Endometrium (tissue), 2 donors: Measurements from ENCODE around the gene BTNL3.
"Not testable (repeated sequence)": the region's sequence is repeated elsewhere in the genome, so short reads cannot be mapped to it uniquely, and the experiment has no call there.

Source experiments
- FAIRE-seq: peaks from 2 replicates; lab custom pipeline; 2012; peaks lifted over from hg19 to GRCh38; lab: Jason Lieb, UNC
- donor health status: control.
- donor health status: control.

BTNL3 gene

GRCh38 chr5:181024245-181025064 lies 35.8 kb downstream of the BTNL3 start:
- no peak for FAIRE-seq

- no peak for FAIRE-seq
These were observed 38.9 kb downstream of the BTNL3 start for GRCh38 chr5:181027452-181028031.

- FAIRE-seq: no peak
These were observed 39.6 kb downstream of the BTNL3 start for GRCh38 chr5:181028032-181028819.

GRCh38 chr5:181031716-181032115 lies 43.1 kb downstream of the BTNL3 start:
- no peak for FAIRE-seq

GRCh38 chr5:181035991-181036815 lies 47.6 kb downstream of the BTNL3 start:
- FAIRE-seq: no peak

- no peak for FAIRE-seq
These were observed 48.2 kb downstream of the BTNL3 start for GRCh38 chr5:181036816-181037364.

- FAIRE-seq: no peak
These were observed 48.8 kb downstream of the BTNL3 start for GRCh38 chr5:181037365-181037861.

GRCh38 chr5:181039471-181039870 lies 50.8 kb downstream of the BTNL3 start:
- no peak for FAIRE-seq

- no peak for FAIRE-seq
These were observed 51.4 kb downstream of the BTNL3 start, which contains the start of gene BTNL9 for GRCh38 chr5:181039931-181040630. Gene BTNL9 (plus strand): TSS chr5:181040266. CDS start chr5:181045490, 5,224 bp downstream.

GRCh38 chr5:181040631-181040945 lies 51.9 kb downstream of the BTNL3 start:
- FAIRE-seq: no peak

GRCh38 chr5:181041043-181041442 lies 52.4 kb downstream of the BTNL3 start:
- no peak for FAIRE-seq

- FAIRE-seq: no peak
These were observed 53.5 kb downstream of the BTNL3 start for GRCh38 chr5:181042036-181042713.

- no peak for FAIRE-seq
These were observed 54.1 kb downstream of the BTNL3 start for GRCh38 chr5:181042722-181043121.

GRCh38 chr5:181043285-181044092 lies 54.8 kb downstream of the BTNL3 start:
- no peak for FAIRE-seq

GRCh38 chr5:181044093-181044599 lies 55.5 kb downstream of the BTNL3 start:
- FAIRE-seq: no peak

GRCh38 chr5:181044662-181045305 lies 56.1 kb downstream of the BTNL3 start:
- FAIRE-seq: no peak

GRCh38 chr5:181045316-181045715 lies 56.7 kb downstream of the BTNL3 start:
- FAIRE-seq: no peak

GRCh38 chr5:181045857-181046256 lies 57.2 kb downstream of the BTNL3 start:
- not testable (repeated sequence) for FAIRE-seq

GRCh38 chr5:181047288-181047687 lies 58.6 kb downstream of the BTNL3 start:
- FAIRE-seq: no peak
